Left cardiac atrium (tissue), 4 donors: ENCODE results near the gene MBNL1. TPM values are rescaled to one million over a fixed set of nuclear protein-coding genes. Genes with fewer than 3 reads are reported as not detected.
"Not testable (repeated sequence)": the region's sequence is repeated elsewhere in the genome, so short reads cannot be mapped to it uniquely, and the experiment has no call there.

Experiments used
- ATAC-seq, 2 donors: fragments of 200-7000 bp; cut with Tn5 transposase; one replicate each; pipeline ENCODE4 v1.9.1; 2020; ENCODE audit warnings: mild to moderate bottlenecking in 2 of 2, moderate library complexity in 2 of 2
- DNase-seq: peaks from one replicate; pipeline ENCODE4 v3.0.0-alpha.2; 2020
- intact Hi-C, 2 donors: fragments of 100-400 bp; cut with DNase I; formaldehyde crosslinking; loops; one replicate each; pipeline versions ENCODE4 v1.14.1 to v1.15.1; 2022 to 2023
- total RNA-seq, 2 donors: library from RNA; stranded (reverse); fragmentation: NEBNext Ultra II Directional; extraction: Animal tissue kit (Norgen Biotek cat#: 25700); gene quantifications; one replicate each; pipeline ENCODE4 v1.2.1, GENCODE V29; 2021
- donor health status: DM: no; HTN: yes; CAD: no.
- donor health status: DM: no; HTN: yes; CAD: no; lungs with severe emphysema.
- donor health status: DM: yes; HTN: yes; CAD: no.
- donor health status: Dilated cardiomyopathy.

Gene MBNL1
- total RNA-seq, 2 donors from 2014 or later = 141 to 154 TPM

GRCh38 chr3:152325136-152325535 lies 56.4 kb downstream of the MBNL1 start:
- intact Hi-C loops = no loop called here
- ATAC-seq = no peak
- no peak for DNase-seq

GRCh38 chr3:152327203-152327602 lies 58.5 kb downstream of the MBNL1 start:
- intact Hi-C loops = no loop called here
- no peak for DNase-seq
- no peak for ATAC-seq

- intact Hi-C loops = no loop called here
- DNase-seq (no peak), ATAC-seq (peak in 1 of 2 donors; percentile 78)
Observed at GRCh38 chr3:152328841-152329240, 60.1 kb downstream of the MBNL1 start.

- ATAC-seq (no peak), DNase-seq (no peak)
- intact Hi-C loops = no loop called here
Observed at GRCh38 chr3:152330559-152330958, 61.8 kb downstream of the MBNL1 start.

GRCh38 chr3:152331018-152331541 lies 62.4 kb downstream of the MBNL1 start:
- ATAC-seq (peak; percentile 39 to 83), DNase-seq (peak; percentile 37)
- intact Hi-C loops = no loop called here

- intact Hi-C loops = no loop called here
- ATAC-seq (no peak), DNase-seq (no peak)
Observed at GRCh38 chr3:152331998-152332397, 63.3 kb downstream of the MBNL1 start.

GRCh38 chr3:152333928-152334327 lies 65.2 kb downstream of the MBNL1 start:
- DNase-seq (no peak), ATAC-seq (no peak)
- intact Hi-C loops = no loop called here

- intact Hi-C loops = no loop called here
- no peak for ATAC-seq
- no peak for DNase-seq
Observed at GRCh38 chr3:152334761-152335160, 66.0 kb downstream of the MBNL1 start.

- DNase-seq = no peak
- intact Hi-C loops = no loop called here
- no peak for ATAC-seq
Observed at GRCh38 chr3:152335273-152335672, 66.5 kb downstream of the MBNL1 start.

GRCh38 chr3:152337337-152337736 lies 68.6 kb downstream of the MBNL1 start:
- intact Hi-C loops, DNase-seq, ATAC-seq: not testable (repeated sequence)

- ATAC-seq = no peak
- intact Hi-C loops = no loop called here
- no peak for DNase-seq
Observed at GRCh38 chr3:152338159-152338720, 69.5 kb downstream of the MBNL1 start.

- no peak for DNase-seq
- intact Hi-C loops = no loop called here
- ATAC-seq = no peak
Observed at GRCh38 chr3:152339881-152340505, 71.3 kb downstream of the MBNL1 start.

- no peak for ATAC-seq
- intact Hi-C loops = no loop called here
- DNase-seq = no peak
Observed at GRCh38 chr3:152345233-152345632, 76.5 kb downstream of the MBNL1 start.

GRCh38 chr3:152346058-152346457 lies 77.3 kb downstream of the MBNL1 start:
- no peak for DNase-seq
- intact Hi-C loops = no loop called here
- ATAC-seq = no peak

GRCh38 chr3:152346740-152347139 lies 78.0 kb downstream of the MBNL1 start:
- ATAC-seq (no peak), DNase-seq (no peak)
- intact Hi-C loops = no loop called here

GRCh38 chr3:152348436-152349177 lies 79.9 kb downstream of the MBNL1 start:
- intact Hi-C loops = no loop called here
- no peak for ATAC-seq
- DNase-seq = no peak

GRCh38 chr3:152349392-152349791 lies 80.7 kb downstream of the MBNL1 start:
- ATAC-seq = no peak
- intact Hi-C loops = no loop called here
- no peak for DNase-seq

GRCh38 chr3:152350139-152350538 lies 81.4 kb downstream of the MBNL1 start:
- intact Hi-C loops = no loop called here
- DNase-seq = no peak
- no peak for ATAC-seq

GRCh38 chr3:152350776-152351175 lies 82.0 kb downstream of the MBNL1 start:
- no peak for ATAC-seq
- intact Hi-C loops = no loop called here
- no peak for DNase-seq

GRCh38 chr3:152352554-152352953 lies 83.8 kb downstream of the MBNL1 start:
- ATAC-seq = peak in 1 of 2 donors; percentile 47
- intact Hi-C loops = no loop called here

More at GRCh38 chr3:152352554-152352953, 83.8 kb downstream of the MBNL1 start:
- no peak for DNase-seq
